PFSK-1 (cell line): ENCODE data around the gene DKK1.

ENCODE experiments used
- FOXP2 ChIP-seq: optimal IDR thresholded peaks from 2 replicates; pipeline ENCODE3; 2011; ENCODE audit warnings: borderline replicate concordance, control low read depth, inconsistent platforms; ENCODE audit not compliant: insufficient read depth; ENCODE audit errors: extremely low read length, extremely low read depth
- POLR2AphosphoS5 ChIP-seq: IDR thresholded peaks from 2 replicates; pipeline ENCODE4 v1.6.1; 2012; ENCODE audit warnings: low read depth, mild to moderate bottlenecking, control low read depth, low read length, moderate library complexity
- REST ChIP-seq, 2 experiments: IDR thresholded peaks; 2 replicates each; pipeline versions ENCODE4 v1.6.1 to v1.8.0; 2011 to 2012; ENCODE audit warnings: low read depth in 2 of 2, low read length in 2 of 2, control low read depth in 1 of 2, inconsistent platforms in 1 of 2, mild to moderate bottlenecking in 1 of 2, moderate library complexity in 1 of 2; ENCODE audit not compliant: insufficient read depth in 1 of 2
- SIN3A ChIP-seq: IDR thresholded peaks from 2 replicates; pipeline ENCODE4 v1.6.1; 2012; ENCODE audit warnings: mild to moderate bottlenecking, low read length, moderate library complexity, borderline replicate concordance; ENCODE audit not compliant: insufficient read depth
- TAF1 ChIP-seq: IDR thresholded peaks from 2 replicates; pipeline ENCODE4 v1.6.1; 2012; ENCODE audit warnings: low read length, control low read depth, borderline replicate concordance; ENCODE audit not compliant: insufficient read depth

The DKK1 gene

GRCh38 chr10:52343439-52343838, 29.4 kb downstream of the DKK1 start:
- TF ChIP-seq REST (IDR thresholded peaks at IDR 0.05; ENCODE audit: insufficient read depth in 1 of 2, low read depth in 2 of 2, low read length in 2 of 2) (no peak), FOXP2 (no peak)

- TF ChIP-seq POLR2AphosphoS5 (no peak), TAF1 (no peak), FOXP2 (no peak), SIN3A (no peak), REST (IDR thresholded peaks at IDR 0.05; ENCODE audit: insufficient read depth in 1 of 2, low read depth in 2 of 2, low read length in 2 of 2) (no peak)
Measured at GRCh38 chr10:52346394-52347326, 32.6 kb downstream of the DKK1 start.

GRCh38 chr10:52347327-52347667, 33.2 kb downstream of the DKK1 start:
- TF ChIP-seq REST (IDR thresholded peaks at IDR 0.05; ENCODE audit: insufficient read depth in 1 of 2, low read depth in 2 of 2, low read length in 2 of 2) (no peak), TAF1 (no peak), POLR2AphosphoS5 (no peak), FOXP2 (no peak), SIN3A (no peak)

- no peak for TF ChIP-seq FOXP2
- no peak for TF ChIP-seq POLR2AphosphoS5
- no peak for TF ChIP-seq REST (IDR thresholded peaks at IDR 0.05; ENCODE audit: insufficient read depth in 1 of 2, low read depth in 2 of 2, low read length in 2 of 2)
- TF ChIP-seq TAF1: no peak
Measured at GRCh38 chr10:52348037-52348564, 34.0 kb downstream of the DKK1 start.

GRCh38 chr10:52351914-52352330, 37.8 kb downstream of the DKK1 start:
- TF ChIP-seq SIN3A: no peak
- no peak for TF ChIP-seq FOXP2
- TF ChIP-seq POLR2AphosphoS5: no peak
- no peak for TF ChIP-seq TAF1
- no peak for TF ChIP-seq REST (IDR thresholded peaks at IDR 0.05; ENCODE audit: insufficient read depth in 1 of 2, low read depth in 2 of 2, low read length in 2 of 2)
